Cardiac muscle cell (in vitro differentiated cells and primary cell): Measurements from ENCODE around the gene RPUSD3. TPM values are rescaled to one million over a fixed set of nuclear protein-coding genes. Genes with fewer than 3 reads are reported as not detected.
"Not testable (repeated sequence)": the region's sequence is repeated elsewhere in the genome, so short reads cannot be mapped to it uniquely, and the experiment has no call there.

Experiments
- DNase-seq, 2 donors: peaks; one replicate each; pipeline versions ENCODE4 v3.0.0 to v3.0.0-alpha.2; 2010 to 2017; ENCODE audit warnings: low read depth in 1 of 2, low spot score in 1 of 2
- H3K27ac ChIP-seq: fragments of 200-600 bp; sonication (generic); 2 replicates; pipeline ENCODE4 v1.5.1; 2016
- H3K27me3 ChIP-seq: fragments of 200-600 bp; sonication (generic); 2 replicates; pipeline ENCODE4 v1.6.0; 2016; ENCODE audit warnings: control low read depth
- H3K36me3 ChIP-seq: fragments of 200-600 bp; sonication (generic); 2 replicates; pipeline ENCODE4 v1.5.1; 2016; ENCODE audit warnings: control low read depth
- H3K4me1 ChIP-seq: fragments of 200-600 bp; sonication (generic); 2 replicates; pipeline ENCODE4 v1.8.1; 2017; ENCODE audit warnings: low read depth, mild to moderate bottlenecking, mixed run types
- H3K4me3 ChIP-seq: fragments of 200-600 bp; sonication (generic); 2 replicates; pipeline ENCODE4 v1.5.1; 2016; ENCODE audit warnings: mild to moderate bottlenecking
- H3K9me3 ChIP-seq: fragments of 200-600 bp; sonication (generic); 2 replicates; pipeline ENCODE4 v1.5.1; 2017; ENCODE audit warnings: low read depth, mild to moderate bottlenecking, control low read depth
- CTCF ChIP-seq: IDR thresholded peaks from 2 replicates; pipeline ENCODE4 v1.5.1; 2012; ENCODE audit warnings: low read depth, mild to moderate bottlenecking, low read length
- polyA plus RNA-seq: library from polyadenylated mRNA; unstranded; fragments of >200 nt; fragmentation: Nextera tagmentation; extraction: Ambion mirVana; gene quantifications from 2 replicates; pipeline ENCODE4 v1.2.1, GENCODE V29; 2016
- total RNA-seq: library from RNA; depleted of rRNA; stranded (reverse); fragments of >200 nt; gene quantifications from 2 replicates; pipeline ENCODE4 v1.2.3, GENCODE V29; 2016

The RPUSD3 gene
- total and polyA plus RNA-seq, 2 experiments from 2014 or later = 78.1 to 122 TPM

GRCh38 chr3:9870978-9871377 is 27.2 kb upstream of the RPUSD3 start:
- peak in 1 of 2 donors; percentile 67 for DNase-seq
- TF ChIP-seq CTCF = no peak
- H3K27ac ChIP-seq = no peak overlapping the region
- H3K4me1 ChIP-seq = no peaks in the 10 kb centered on the region
- no peaks in the 10 kb centered on the region for H3K27me3 ChIP-seq
- H3K9me3 ChIP-seq = no peaks in the 10 kb centered on the region
- no peak overlapping the region for H3K4me3 ChIP-seq
- H3K36me3 ChIP-seq = no peaks in the 10 kb centered on the region

- Histone ChIP-seq H3K36me3 (no peaks in the 10 kb centered on the region), H3K4me3 (no peak overlapping the region), H3K9me3 (no peaks in the 10 kb centered on the region), H3K4me1 (peaks cover 4% of the 10 kb centered on the region), H3K27me3 (no peaks in the 10 kb centered on the region), H3K27ac (no peak overlapping the region)
- TF ChIP-seq CTCF = no peak
- no peak for DNase-seq
Measured at GRCh38 chr3:9869955-9870354, 26.1 kb upstream of the RPUSD3 start.

DNA sequence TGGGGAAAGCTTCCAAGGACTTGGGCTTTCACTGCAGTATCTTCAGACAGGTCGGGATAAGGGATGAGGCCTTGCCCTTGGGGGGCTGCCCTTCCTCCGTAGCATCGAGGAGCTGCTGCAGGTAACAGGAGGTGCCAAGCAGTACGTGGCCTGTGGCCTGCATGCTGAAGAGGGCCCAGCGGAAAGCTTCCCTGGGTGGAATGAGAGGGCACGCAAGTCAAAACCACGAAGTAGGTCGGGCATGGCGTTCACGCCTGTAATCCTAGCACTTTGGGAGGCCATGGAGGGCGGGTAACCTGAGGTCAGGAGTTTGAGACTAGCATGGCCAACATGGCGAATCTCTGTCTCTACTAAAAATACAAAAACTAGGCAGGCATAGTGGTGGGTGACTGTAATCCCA is 23.3 kb upstream of the RPUSD3 start:
- Histone ChIP-seq H3K4me3 (no peak overlapping the region), H3K27me3 (no peaks in the 10 kb centered on the region), H3K36me3 (no peaks in the 10 kb centered on the region), H3K27ac (no peak overlapping the region), H3K4me1 (peaks cover 15% of the 10 kb centered on the region), H3K9me3 (no peaks in the 10 kb centered on the region)
- no peak for TF ChIP-seq CTCF
- no peak for DNase-seq

GRCh38 chr3:9866639-9867038 is 22.8 kb upstream of the RPUSD3 start:
- H3K27me3 ChIP-seq = no peaks in the 10 kb centered on the region
- no peaks in the 10 kb centered on the region for H3K36me3 ChIP-seq
- TF ChIP-seq CTCF = no peak
- peaks cover 15% of the 10 kb centered on the region for H3K4me1 ChIP-seq
- H3K27ac ChIP-seq = no peak overlapping the region
- H3K9me3 ChIP-seq = no peaks in the 10 kb centered on the region
- DNase-seq = peak in 1 of 2 donors; percentile 61
- H3K4me3 ChIP-seq = no peak overlapping the region

GRCh38 chr3:9865125-9865637 is 21.4 kb upstream of the RPUSD3 start:
- H3K4me3 ChIP-seq, H3K27me3 ChIP-seq, DNase-seq, H3K9me3 ChIP-seq, H3K36me3 ChIP-seq: not testable (repeated sequence)
- Histone ChIP-seq H3K27ac (peak overlapping the region; percentile 96), H3K4me1 (peaks cover 20% of the 10 kb centered on the region)

GRCh38 chr3:9864200-9864927 is 20.6 kb upstream of the RPUSD3 start:
- TF ChIP-seq CTCF = no peak
- H3K4me1 ChIP-seq = peaks cover 20% of the 10 kb centered on the region
- DNase-seq = peak; percentile 87 to 97
- no peak overlapping the region for H3K4me3 ChIP-seq
- no peaks in the 10 kb centered on the region for H3K36me3 ChIP-seq
- no peaks in the 10 kb centered on the region for H3K27me3 ChIP-seq
- H3K9me3 ChIP-seq = no peaks in the 10 kb centered on the region
- peak overlapping the region; percentile 96 for H3K27ac ChIP-seq
